ENCODE results near the gene RNF182.
"Not testable (repeated sequence)": the region's sequence is repeated elsewhere in the genome, so short reads cannot be mapped to it uniquely, and the experiment has no call there.

DNA sequence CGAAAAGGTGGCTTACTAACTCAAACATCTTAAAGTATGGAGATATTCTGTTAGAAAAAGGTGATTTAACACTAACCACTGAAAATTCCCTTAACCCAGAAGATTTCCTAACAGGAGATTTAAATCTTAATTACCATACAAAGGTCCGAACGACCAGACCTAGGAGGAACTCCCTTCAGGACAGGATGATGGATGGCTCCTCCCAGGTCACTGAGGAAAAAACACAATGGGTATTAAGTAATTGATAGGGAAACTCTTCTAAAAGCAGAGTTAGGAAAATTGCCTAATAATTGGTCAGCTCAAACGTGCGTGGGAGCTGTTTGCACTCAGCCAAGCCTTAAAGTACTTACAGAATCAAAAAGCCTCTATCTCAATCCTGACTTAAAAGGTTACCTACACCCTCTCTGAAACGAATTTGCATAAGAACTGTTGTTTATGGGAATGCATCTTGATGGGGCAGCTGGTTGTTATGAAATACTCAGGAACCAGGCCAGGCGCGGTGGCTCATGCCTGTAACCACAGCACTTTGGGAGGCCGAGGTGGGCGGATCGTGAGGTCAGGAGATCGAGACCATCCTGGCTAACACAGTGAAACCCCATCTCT, 44.6 kb upstream of the RNF182 start:
- TF ChIP-seq CTCF (IDR thresholded peaks at IDR 0.05; ENCODE audit: low read depth, low read length); EZH2phosphoT487 (IDR thresholded peaks at IDR 0.05; ENCODE audit: low read depth): not testable (repeated sequence)

Data from OCI-LY3 (cell line).